Transverse colon (tissue), 3 donors: ENCODE data around the gene FAM131A.

Experiments used
- CTCF ChIP-seq, 5 experiments: fragments of 200-600 bp in 3 of 5; fragments of 450-650 bp in 2 of 5; sonication (generic) in 3 of 5; IDR thresholded peaks; 1 replicate in 2 of 5; 2 replicates in 3 of 5; pipeline ENCODE4 v1.5.1; 2016 to 2017; ENCODE audit warnings: antibody characterized with exemption in 5 of 5, inconsistent platforms in 3 of 5, mild to moderate bottlenecking in 2 of 5, moderate library complexity in 1 of 5
- POLR2A ChIP-seq: fragments of 450-650 bp; IDR thresholded peaks from one replicate; pipeline ENCODE4 v1.6.1; 2016; ENCODE audit warnings: antibody characterized with exemption, mild to moderate bottlenecking, moderate library complexity

- no peak for TF ChIP-seq CTCF (IDR thresholded peaks at IDR 0.05)
- no peak for TF ChIP-seq POLR2A
Measured at GRCh38 chr3:184383033-184383740, 45.8 kb downstream of the FAM131A start.
